GM12878 (cell line): ENCODE data around the gene C19orf47. TPM values are rescaled to one million over a fixed set of nuclear protein-coding genes. Genes with fewer than 3 reads are reported as not detected.

Source experiments
- ATAC-seq: fragments of 200-7000 bp; cut with Tn5 transposase; 3 replicates; pipeline ENCODE4 v1.9.1; 2020; ENCODE audit warnings: mild to moderate bottlenecking, moderate library complexity
- BruUV-seq: library from RNA; stranded (reverse); fragments of 400-500 nt; replicated peaks from 2 replicates; lab custom pipeline; 2021; lab: Mats Ljungman, UMichigan
- CTCF ChIA-PET: fragments of 300-600 bp; sonication (Branson Sonifier 250); formaldehyde crosslinking; extraction: SDS; loops from one replicate; lab custom pipeline; 2021; ENCODE audit warnings: inconsistent platforms; lab: Yijun Ruan, JAX
- POLR2A ChIA-PET: fragments of 350-600 bp; formaldehyde crosslinking; extraction: SDS; loops from one replicate; lab custom pipeline; 2021; ENCODE audit warnings: inconsistent platforms; lab: Charles Lee
- RAD21 ChIA-PET: fragments of 300-600 bp; sonication (Branson Sonifier 250); formaldehyde crosslinking; loops from one replicate; lab custom pipeline; 2023; ENCODE audit warnings: antibody characterized with exemption; ENCODE audit not compliant: unreplicated experiment; lab: Charles Lee
- SMC1A ChIA-PET: fragments of 300-600 bp; sonication (Branson Sonifier 250); formaldehyde crosslinking; loops from one replicate; lab custom pipeline; 2023; ENCODE audit not compliant: unreplicated experiment, uncharacterized antibody; lab: Charles Lee
- DNase-seq: peaks from one replicate; pipeline ENCODE4 v3.0.0-alpha.2; 2011; ENCODE audit warnings: low read depth, low spot score
- FAIRE-seq: peaks from 3 replicates; lab custom pipeline; 2011; peaks lifted over from hg19 to GRCh38; lab: Jason Lieb, UNC
- H2AFZ ChIP-seq: 2 replicates; pipeline ENCODE4 v1.6.0; 2011; ENCODE audit warnings: low read depth, low read length, control low read depth; ENCODE audit not compliant: control insufficient read depth
- H3K27ac ChIP-seq: 2 replicates; pipeline ENCODE4 v1.5.1; 2011; ENCODE audit warnings: control low read depth; ENCODE audit not compliant: control insufficient read depth, insufficient read depth
- H3K27me3 ChIP-seq, 2 experiments: replicated peaks in 1 of 2; 2 replicates each; pipeline versions ENCODE4 v1.6.0 to v1.6.1; 2011; ENCODE audit warnings: low read length in 1 of 2; ENCODE audit not compliant: control insufficient read depth in 2 of 2, insufficient read depth in 2 of 2
- H3K36me3 ChIP-seq, 2 experiments: 2 replicates each; pipeline ENCODE4 v1.5.1; 2011; ENCODE audit warnings: low read length in 1 of 2; ENCODE audit not compliant: control insufficient read depth in 2 of 2, insufficient read depth in 2 of 2
- H3K4me1 ChIP-seq: 2 replicates; pipeline ENCODE4 v1.6.1; 2011; ENCODE audit warnings: mild to moderate bottlenecking, low read length, moderate library complexity, mixed read lengths; ENCODE audit not compliant: control insufficient read depth, insufficient read depth
- H3K4me2 ChIP-seq: 2 replicates; pipeline ENCODE4 v1.6.0; 2011; ENCODE audit warnings: control low read depth; ENCODE audit not compliant: control insufficient read depth, insufficient read depth
- H3K4me3 ChIP-seq: fragments of 200-600 bp; sonication (generic); 2 replicates; pipeline ENCODE4 v1.5.1; 2016
- H3K79me2 ChIP-seq: 2 replicates; pipeline ENCODE4 v1.6.0; 2011; ENCODE audit warnings: low read length; ENCODE audit not compliant: control insufficient read depth, insufficient read depth
- H3K9ac ChIP-seq: 2 replicates; pipeline ENCODE4 v1.8.0; 2011; ENCODE audit warnings: low read length, control low read depth, mixed read lengths; ENCODE audit not compliant: control insufficient read depth, insufficient read depth
- H3K9me3 ChIP-seq: replicated peaks from 3 replicates; pipeline ENCODE4 v1.5.1; 2011; ENCODE audit warnings: mild to moderate bottlenecking, low read length; ENCODE audit not compliant: control insufficient read depth, insufficient read depth
- H4K20me1 ChIP-seq: 2 replicates; pipeline ENCODE4 v1.6.0; 2011; ENCODE audit not compliant: control insufficient read depth, insufficient read depth
- DPF2 ChIP-seq: fragments of 450-650 bp; IDR thresholded peaks from 2 replicates; pipeline ENCODE4 v1.6.1; 2017; ENCODE audit warnings: mild to moderate bottlenecking
- JUNB ChIP-seq: IDR thresholded peaks from 2 replicates; pipeline ENCODE4 v1.6.1; 2016; ENCODE audit warnings: antibody characterized with exemption, mild to moderate bottlenecking
- MTA3 ChIP-seq: IDR thresholded peaks from 2 replicates; pipeline ENCODE4 v1.6.1; 2012; ENCODE audit warnings: low read length, inconsistent platforms, borderline replicate concordance
- RAD51 ChIP-seq: fragments of 450-650 bp; IDR thresholded peaks from 2 replicates; pipeline ENCODE4 v1.6.1; 2016; ENCODE audit warnings: moderate library complexity, mild to moderate bottlenecking, inconsistent platforms
- SP1 ChIP-seq: IDR thresholded peaks from one replicate; pipeline ENCODE4 v1.6.1; 2011; ENCODE audit warnings: low read depth, low read length
- TARDBP ChIP-seq: IDR thresholded peaks from 2 replicates; pipeline ENCODE4 v1.6.1; 2016; ENCODE audit warnings: borderline replicate concordance
- WGBS: methylation state at CpG from one replicate; pipeline ENCODE4 v1.1.6; 2016; ENCODE audit warnings: low lambda C conversion rate; ENCODE audit not compliant: insufficient replicate concordance, insufficient coverage; ENCODE audit errors: missing lambda C conversion rate; 5-methylcytosine and 5-hydroxymethylcytosine counted together
- in situ Hi-C: fragments of 300-500 bp; cut with MboI; formaldehyde crosslinking; loops from 9 replicates; pipeline ENCODE4 v1.14.3; 2018; ENCODE audit warnings: mixed read lengths
- intact Hi-C: fragments of 100-400 bp; cut with micrococcal nuclease; formaldehyde crosslinking; loops from one replicate; pipeline ENCODE4 v1.14.2; 2022; ENCODE audit not compliant: unreplicated experiment
- polyA plus RNA-seq, 11 experiments: library from polyadenylated mRNA; depleted of rRNA in 4 of 11; unstranded in 6 of 11; stranded (reverse) in 5 of 11; fragments of >200 nt; fragmentation: Nextera tagmentation in 4 of 11; fragmentation: Illumina TruSeq in 1 of 11; extraction: Ambion mirVana in 4 of 11; extraction: Trizol in 1 of 11; gene quantifications; 1 replicate in 1 of 11; 2 replicates in 10 of 11; pipeline versions ENCODE4 v1.2.1 to v1.2.3, GENCODE V29; 2011 to 2016; ENCODE audit warnings: inconsistent platforms in 2 of 11, missing spikeins in 2 of 11, low read depth in 1 of 11
- total RNA-seq, 4 experiments: library from RNA; depleted of rRNA in 3 of 4; stranded (reverse); fragments of >200 nt in 3 of 4; fragmentation: Illumina TruSeq in 1 of 4; extraction: Trizol in 1 of 4; gene quantifications; 2 replicates each; pipeline versions ENCODE4 v1.2.1 to v1.2.3, GENCODE V29; 2013 to 2021
- TF ChIP-seq, protein P1 (sequence below): fragments of 450-650 bp; IDR thresholded peaks from 2 replicates; pipeline ENCODE4 v1.6.1; 2017; ENCODE audit warnings: mild to moderate bottlenecking, moderate library complexity
- TF ChIP-seq, protein P2 (sequence below), 3 experiments: IDR thresholded peaks in 2 of 3; conservative IDR thresholded peaks in 1 of 3; 2 replicates each; pipeline ENCODE4 v1.5.1; 2011; ENCODE audit warnings: low read depth in 3 of 3, low read length in 3 of 3, mild to moderate bottlenecking in 3 of 3, control low read depth in 2 of 3, moderate library complexity in 2 of 3, inconsistent platforms in 1 of 3, mixed read lengths in 1 of 3; ENCODE audit not compliant: control insufficient read depth in 2 of 3, insufficient read depth in 1 of 3; ENCODE audit errors: extremely low read depth in 1 of 3
- TF ChIP-seq, protein P3 (sequence below): IDR thresholded peaks from 2 replicates; pipeline ENCODE4 v1.6.1; 2011; ENCODE audit warnings: borderline replicate concordance, low read depth, mild to moderate bottlenecking, moderate library complexity, low read length; ENCODE audit not compliant: insufficient read depth, poor library complexity, severe bottlenecking

Gene C19orf47
- total and polyA plus RNA-seq, 10 of the 15 experiments (the other 5 are each of a cell fraction or from before 2014, with no cell fraction given), result 0.11 to 29.1 (median 20.2) TPM

DNA sequence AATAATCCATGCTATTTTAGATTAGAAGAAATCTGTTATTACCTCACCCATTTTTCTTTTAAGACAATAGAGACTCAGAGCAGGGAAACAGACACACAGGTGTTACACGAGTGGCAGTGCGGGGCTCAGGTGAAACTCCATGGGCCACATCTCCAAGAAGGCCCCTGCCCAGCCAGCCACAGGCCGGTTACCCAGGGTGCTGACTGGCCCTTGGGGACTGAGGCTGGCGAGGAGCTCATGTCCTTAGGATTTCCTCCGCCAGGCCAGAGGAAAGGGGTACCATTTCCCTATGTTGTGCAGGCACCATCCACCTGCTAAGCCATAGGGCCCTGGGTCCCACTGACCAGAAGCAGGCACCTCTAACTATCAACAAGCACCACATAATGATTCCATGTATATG lies 10.6 kb downstream of the C19orf47 start (continued):
- TF ChIP-seq, protein P1, sequence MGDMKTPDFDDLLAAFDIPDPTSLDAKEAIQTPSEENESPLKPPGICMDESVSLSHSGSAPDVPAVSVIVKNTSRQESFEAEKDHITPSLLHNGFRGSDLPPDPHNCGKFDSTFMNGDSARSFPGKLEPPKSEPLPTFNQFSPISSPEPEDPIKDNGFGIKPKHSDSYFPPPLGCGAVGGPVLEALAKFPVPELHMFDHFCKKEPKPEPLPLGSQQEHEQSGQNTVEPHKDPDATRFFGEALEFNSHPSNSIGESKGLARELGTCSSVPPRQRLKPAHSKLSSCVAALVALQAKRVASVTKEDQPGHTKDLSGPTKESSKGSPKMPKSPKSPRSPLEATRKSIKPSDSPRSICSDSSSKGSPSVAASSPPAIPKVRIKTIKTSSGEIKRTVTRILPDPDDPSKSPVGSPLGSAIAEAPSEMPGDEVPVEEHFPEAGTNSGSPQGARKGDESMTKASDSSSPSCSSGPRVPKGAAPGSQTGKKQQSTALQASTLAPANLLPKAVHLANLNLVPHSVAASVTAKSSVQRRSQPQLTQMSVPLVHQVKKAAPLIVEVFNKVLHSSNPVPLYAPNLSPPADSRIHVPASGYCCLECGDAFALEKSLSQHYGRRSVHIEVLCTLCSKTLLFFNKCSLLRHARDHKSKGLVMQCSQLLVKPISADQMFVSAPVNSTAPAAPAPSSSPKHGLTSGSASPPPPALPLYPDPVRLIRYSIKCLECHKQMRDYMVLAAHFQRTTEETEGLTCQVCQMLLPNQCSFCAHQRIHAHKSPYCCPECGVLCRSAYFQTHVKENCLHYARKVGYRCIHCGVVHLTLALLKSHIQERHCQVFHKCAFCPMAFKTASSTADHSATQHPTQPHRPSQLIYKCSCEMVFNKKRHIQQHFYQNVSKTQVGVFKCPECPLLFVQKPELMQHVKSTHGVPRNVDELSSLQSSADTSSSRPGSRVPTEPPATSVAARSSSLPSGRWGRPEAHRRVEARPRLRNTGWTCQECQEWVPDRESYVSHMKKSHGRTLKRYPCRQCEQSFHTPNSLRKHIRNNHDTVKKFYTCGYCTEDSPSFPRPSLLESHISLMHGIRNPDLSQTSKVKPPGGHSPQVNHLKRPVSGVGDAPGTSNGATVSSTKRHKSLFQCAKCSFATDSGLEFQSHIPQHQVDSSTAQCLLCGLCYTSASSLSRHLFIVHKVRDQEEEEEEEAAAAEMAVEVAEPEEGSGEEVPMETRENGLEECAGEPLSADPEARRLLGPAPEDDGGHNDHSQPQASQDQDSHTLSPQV, result no peak

DNA sequence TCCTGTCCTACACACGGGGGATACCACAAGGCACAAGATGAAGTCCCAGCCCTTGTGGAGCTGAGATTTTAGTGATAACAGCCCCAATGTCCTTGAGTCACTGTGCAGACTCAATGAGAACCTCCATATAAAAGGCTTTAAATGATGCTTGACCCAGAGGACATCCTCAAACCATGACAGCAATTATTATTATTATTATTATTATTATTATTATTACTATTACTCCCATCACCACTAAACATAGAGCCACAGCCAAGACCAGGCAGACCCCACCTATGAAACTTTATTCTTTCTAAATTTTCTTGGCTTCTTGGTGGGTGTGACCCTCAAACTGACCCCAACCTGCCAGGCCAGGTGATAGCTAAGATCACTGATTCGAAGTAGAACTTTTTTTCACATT lies 11.1 kb downstream of the C19orf47 start:
- no peak for ATAC-seq
- CTCF ChIA-PET, result no interaction called here
- no peak overlapping the region for H3K4me2 ChIP-seq
- BruUV-seq, result no TSS peak
- no peak for FAIRE-seq
- RAD21 ChIA-PET, result no interaction called here
- H3K79me2 ChIP-seq, result no peaks in the 10 kb centered on the region; the same call in 1 of the 2 replicates
- in situ Hi-C loops (no loop called here), intact Hi-C loops (no loop called here)
- no peak for DNase-seq
- POLR2A ChIA-PET, result interaction anchor here (1.2 kb wide), 1 partner anchor 8 kb away, joined by 3 read pairs; no protein-coding TSS in a partner anchor
- no peak overlapping the region for H2AFZ ChIP-seq
- no peak overlapping the region for H3K9ac ChIP-seq
- no peaks in the 10 kb centered on the region for H3K9me3 ChIP-seq
- no peak overlapping the region for H3K27ac ChIP-seq
- SMC1A ChIA-PET, result interaction anchor here (1.2 to 1.6 kb wide), 2 partner anchors 32 to 59 kb away, joined by 3 read pairs; no protein-coding TSS in a partner anchor
- 100% methylated on average over 2 of the region's 2 CpGs for WGBS
- no peak overlapping the region for H3K4me3 ChIP-seq
- no peaks in the 10 kb centered on the region for H4K20me1 ChIP-seq
- H3K36me3 ChIP-seq, result peaks cover 8 to 14% of the 10 kb centered on the region in 2 experiments
- peaks cover 5% of the 10 kb centered on the region for H3K4me1 ChIP-seq
- H3K27me3 ChIP-seq, result no peaks in the 10 kb centered on the region
- no peak for TF ChIP-seq JUNB
- TF ChIP-seq RAD51, result no peak
- TF ChIP-seq, protein P2, sequence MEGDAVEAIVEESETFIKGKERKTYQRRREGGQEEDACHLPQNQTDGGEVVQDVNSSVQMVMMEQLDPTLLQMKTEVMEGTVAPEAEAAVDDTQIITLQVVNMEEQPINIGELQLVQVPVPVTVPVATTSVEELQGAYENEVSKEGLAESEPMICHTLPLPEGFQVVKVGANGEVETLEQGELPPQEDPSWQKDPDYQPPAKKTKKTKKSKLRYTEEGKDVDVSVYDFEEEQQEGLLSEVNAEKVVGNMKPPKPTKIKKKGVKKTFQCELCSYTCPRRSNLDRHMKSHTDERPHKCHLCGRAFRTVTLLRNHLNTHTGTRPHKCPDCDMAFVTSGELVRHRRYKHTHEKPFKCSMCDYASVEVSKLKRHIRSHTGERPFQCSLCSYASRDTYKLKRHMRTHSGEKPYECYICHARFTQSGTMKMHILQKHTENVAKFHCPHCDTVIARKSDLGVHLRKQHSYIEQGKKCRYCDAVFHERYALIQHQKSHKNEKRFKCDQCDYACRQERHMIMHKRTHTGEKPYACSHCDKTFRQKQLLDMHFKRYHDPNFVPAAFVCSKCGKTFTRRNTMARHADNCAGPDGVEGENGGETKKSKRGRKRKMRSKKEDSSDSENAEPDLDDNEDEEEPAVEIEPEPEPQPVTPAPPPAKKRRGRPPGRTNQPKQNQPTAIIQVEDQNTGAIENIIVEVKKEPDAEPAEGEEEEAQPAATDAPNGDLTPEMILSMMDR (IDR thresholded peaks at IDR 0.05 in 2 of 3, conservative IDR thresholded peaks at IDR 0.05 in 1 of 3; ENCODE audit: control insufficient read depth in 2 of 3, extremely low read depth in 1 of 3, insufficient read depth in 1 of 3, low read depth in 3 of 3, low read length in 3 of 3), result no peak
- no peak for TF ChIP-seq DPF2
- TF ChIP-seq MTA3, result no peak
- TF ChIP-seq SP1, result no peak
- no peak for TF ChIP-seq TARDBP
- TF ChIP-seq, protein P3, sequence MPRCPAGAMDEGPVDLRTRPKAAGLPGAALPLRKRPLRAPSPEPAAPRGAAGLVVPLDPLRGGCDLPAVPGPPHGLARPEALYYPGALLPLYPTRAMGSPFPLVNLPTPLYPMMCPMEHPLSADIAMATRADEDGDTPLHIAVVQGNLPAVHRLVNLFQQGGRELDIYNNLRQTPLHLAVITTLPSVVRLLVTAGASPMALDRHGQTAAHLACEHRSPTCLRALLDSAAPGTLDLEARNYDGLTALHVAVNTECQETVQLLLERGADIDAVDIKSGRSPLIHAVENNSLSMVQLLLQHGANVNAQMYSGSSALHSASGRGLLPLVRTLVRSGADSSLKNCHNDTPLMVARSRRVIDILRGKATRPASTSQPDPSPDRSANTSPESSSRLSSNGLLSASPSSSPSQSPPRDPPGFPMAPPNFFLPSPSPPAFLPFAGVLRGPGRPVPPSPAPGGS, result no peak
- TF ChIP-seq, protein P1, result no peak
